AG09319 (cell line): ENCODE results near the gene UGGT1.

Source experiments
- DNase-seq: peaks from one replicate; pipeline ENCODE4 v3.0.0-alpha.2; 2010; ENCODE audit warnings: low read depth; ENCODE audit errors: extremely low read depth
- CTCF ChIP-seq: IDR thresholded peaks from 2 replicates; pipeline ENCODE4 v1.5.1; 2011; ENCODE audit warnings: low read depth, mild to moderate bottlenecking, inconsistent platforms, low read length, moderate library complexity

The UGGT1 gene

GRCh38 chr2:128108166-128108565, 17.2 kb downstream of the UGGT1 start:
- DNase-seq = no peak
- TF ChIP-seq CTCF = no peak

GRCh38 chr2:128109243-128109642, 18.2 kb downstream of the UGGT1 start:
- DNase-seq = no peak
- TF ChIP-seq CTCF = no peak

GRCh38 chr2:128115921-128116623, 25.1 kb downstream of the UGGT1 start:
- no peak for TF ChIP-seq CTCF
- DNase-seq = no peak

- no peak for TF ChIP-seq CTCF
- DNase-seq = no peak
Measured at GRCh38 chr2:128134573-128134972, 43.6 kb downstream of the UGGT1 start.

- no peak for TF ChIP-seq CTCF
- no peak for DNase-seq
Measured at GRCh38 chr2:128137094-128137616, 46.2 kb downstream of the UGGT1 start.

- no peak for DNase-seq
- TF ChIP-seq CTCF = no peak
Measured at GRCh38 chr2:128139624-128140023, 48.6 kb downstream of the UGGT1 start.

- TF ChIP-seq CTCF = no peak
- DNase-seq = no peak
Measured at GRCh38 chr2:128145651-128146050, 54.7 kb downstream of the UGGT1 start.
